ENCODE results near the gene SLC22A16. TPM values are rescaled to one million over a fixed set of nuclear protein-coding genes. Genes with fewer than 3 reads are reported as not detected.
A peak's percentile ranks its signal among the peaks of the same experiment; 100 is the strongest.
"Not testable (repeated sequence)": the region's sequence is repeated elsewhere in the genome, so short reads cannot be mapped to it uniquely, and the experiment has no call there.

The SLC22A16 gene
- total RNA-seq, 1 experiment from 2014 or later: not detected

DNA sequence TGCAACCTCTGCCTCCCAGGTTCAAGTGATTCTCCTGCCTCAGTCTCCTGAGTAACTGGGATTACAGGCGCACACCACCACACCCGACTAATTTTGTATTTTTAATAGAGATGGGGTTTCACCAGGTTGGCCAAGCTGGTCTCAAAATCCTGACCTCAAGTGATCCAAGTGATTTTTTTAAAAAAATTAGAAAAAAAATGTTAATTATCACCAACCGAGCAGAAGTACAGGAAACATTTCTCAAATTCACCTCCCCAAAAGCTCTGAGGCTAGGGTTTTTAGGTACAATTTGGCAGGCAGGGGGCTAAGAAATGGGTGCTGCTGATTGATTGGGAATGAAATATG lies 14.9 kb upstream of the SLC22A16 start:
- DNase-seq (ENCODE audit: low spot score): no peak

DNA sequence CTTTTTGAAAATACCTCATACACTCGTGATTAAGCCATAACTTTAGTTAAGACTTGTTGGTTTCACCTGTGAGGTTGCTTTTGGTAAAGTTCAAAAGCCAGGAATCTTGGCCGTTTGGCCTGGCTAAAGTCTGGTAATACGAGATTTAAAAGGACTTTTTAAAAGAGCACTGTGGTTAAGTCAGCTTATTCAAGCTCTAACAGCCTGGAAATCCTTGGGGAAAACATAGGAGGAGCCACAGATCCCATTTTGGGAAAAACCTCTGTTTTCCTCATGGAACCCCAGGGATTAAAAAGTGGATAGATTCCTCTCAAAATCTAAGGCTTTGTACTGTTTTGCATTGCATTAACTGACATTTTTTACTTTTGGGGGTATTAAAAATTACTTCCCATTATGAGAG lies 13.7 kb upstream of the SLC22A16 start:
- no peak for DNase-seq (ENCODE audit: low spot score)

DNA sequence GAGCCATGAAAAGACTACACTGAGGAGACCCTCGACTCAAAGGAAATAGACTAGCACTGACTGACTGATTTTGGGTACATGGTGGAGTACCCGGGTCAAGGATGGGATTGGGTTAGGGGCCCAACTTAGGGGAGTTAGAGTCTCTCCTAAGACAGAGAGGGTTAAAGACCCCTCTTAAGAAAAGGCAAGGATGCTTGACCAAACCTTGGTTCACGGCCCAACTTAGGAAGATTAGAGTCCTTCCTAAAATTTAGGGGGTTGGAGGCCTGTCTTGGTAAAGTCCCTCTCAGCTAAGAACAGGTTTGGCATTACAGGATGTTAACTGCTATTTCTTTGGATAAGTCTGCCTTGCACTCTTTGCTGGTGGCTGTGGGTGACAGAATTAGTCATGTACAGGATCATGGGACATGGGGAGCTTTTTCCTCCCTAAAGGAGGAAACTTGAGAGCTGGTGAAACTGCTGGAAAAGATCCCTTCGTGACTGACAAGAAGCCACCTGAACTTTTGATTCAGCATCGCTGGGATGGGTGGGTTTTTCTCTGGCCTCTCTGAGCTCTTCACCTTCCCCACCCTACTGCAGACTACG lies 12.3 kb upstream of the SLC22A16 start:
- no peak for DNase-seq (ENCODE audit: low spot score)

DNA sequence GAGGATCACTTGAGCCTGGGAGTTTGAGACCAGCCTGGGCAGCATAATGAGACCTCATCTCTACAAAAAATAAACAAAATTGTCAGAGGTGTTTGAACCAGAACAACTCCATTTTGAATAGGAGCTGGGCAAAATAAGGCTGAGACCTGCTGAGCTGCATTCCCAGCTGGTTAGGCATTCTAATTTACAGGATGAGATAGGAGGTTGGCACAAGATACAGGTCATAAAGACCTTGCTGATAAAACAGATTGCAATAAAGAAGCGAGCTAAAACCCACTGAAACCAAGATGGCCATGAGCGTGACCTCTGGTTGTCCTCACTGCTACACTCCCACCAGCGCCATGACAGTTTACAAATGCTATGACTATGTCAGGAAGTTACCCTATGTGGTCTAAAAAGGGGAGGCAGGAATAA lies 11.6 kb upstream of the SLC22A16 start:
- not testable (repeated sequence) for DNase-seq (ENCODE audit: low spot score)

DNA sequence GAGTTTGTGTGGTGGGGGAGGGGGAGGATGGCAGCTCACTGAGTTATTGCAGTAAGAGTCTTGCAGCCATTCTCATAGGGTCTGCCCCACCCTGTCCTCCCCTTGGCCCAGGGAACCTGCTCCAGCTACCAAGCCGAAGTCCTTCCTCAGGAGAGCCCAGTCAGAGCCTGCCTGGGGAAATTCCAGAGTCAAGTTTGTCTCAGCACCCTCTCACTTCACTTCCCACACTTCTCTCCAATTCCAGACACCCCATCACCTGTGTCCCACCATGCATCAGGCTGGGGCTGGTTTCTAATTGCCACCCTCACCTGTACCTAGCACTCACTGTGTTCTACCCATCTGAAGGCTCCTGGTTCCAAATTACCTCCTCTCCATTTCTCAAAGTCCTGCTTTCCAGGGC lies 10.3 kb upstream of the SLC22A16 start:
- DNase-seq (ENCODE audit: low spot score): no peak

DNA sequence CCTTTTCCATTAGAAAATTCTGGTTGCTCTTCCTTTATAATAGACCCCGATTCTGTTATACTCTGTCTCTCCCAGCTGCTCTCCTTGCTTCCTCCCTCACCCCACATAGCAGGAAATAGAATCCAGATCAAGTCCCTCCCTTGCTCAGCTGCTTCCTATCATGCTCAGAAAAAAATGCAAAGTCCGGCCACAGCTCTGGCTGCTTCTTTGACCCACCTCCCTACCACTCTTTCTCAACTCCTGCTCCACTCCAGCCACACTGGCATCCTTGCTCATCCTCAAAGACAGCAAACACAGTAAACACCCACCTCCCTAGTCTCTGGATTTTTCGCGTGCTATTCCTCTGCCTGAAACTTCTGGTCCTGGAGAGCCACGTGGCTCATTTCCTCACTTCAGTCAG lies 9.1 kb upstream of the SLC22A16 start:
- no peak for DNase-seq (ENCODE audit: low spot score)

DNA sequence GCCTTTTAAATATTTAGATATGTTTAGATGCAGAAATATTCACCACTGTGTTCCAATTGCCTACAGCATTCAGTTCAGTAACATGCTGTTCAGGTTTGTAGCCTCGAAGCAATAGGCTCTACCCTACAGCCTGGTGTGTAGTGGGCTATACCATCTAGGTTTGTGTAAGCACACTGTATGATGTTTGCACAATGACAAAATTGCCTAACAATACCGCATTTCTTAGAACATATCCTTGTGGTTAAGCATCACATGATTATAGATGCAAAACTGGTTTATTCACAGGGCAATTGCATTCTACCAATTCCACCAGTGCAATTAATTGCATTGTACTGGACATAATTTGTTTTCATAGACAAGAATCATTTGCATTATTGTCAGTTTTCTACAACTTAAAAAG lies 7.9 kb upstream of the SLC22A16 start:
- no peak for DNase-seq (ENCODE audit: low spot score)

DNA sequence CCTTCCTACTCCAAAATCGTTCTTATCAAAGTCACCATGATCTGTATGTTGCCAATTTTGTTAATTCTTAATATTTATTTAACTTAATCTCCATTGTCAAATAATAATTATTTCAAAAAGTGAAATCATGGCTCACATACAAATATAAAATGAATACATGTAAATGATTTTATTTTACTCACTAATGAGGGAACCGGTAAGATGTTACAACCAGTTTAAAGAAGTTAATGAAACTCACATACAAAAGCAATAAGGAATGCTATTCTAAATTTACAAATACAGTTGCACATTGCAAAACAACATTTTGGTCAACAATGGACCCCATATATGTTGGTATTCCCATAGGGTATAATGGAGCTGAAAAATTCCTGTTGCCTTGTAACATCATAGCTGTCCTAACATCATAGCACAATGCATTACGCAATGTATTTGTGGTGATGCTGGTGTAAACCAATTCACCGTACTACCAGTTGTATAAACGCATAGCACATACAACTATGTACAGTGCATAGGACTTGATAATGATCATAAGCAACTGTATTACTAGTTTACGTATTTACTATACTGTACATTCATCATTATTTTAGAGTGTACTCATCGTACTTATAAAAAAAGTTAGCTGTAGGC lies 6.5 kb upstream of the SLC22A16 start:
- no peak for DNase-seq (ENCODE audit: low spot score)

DNA sequence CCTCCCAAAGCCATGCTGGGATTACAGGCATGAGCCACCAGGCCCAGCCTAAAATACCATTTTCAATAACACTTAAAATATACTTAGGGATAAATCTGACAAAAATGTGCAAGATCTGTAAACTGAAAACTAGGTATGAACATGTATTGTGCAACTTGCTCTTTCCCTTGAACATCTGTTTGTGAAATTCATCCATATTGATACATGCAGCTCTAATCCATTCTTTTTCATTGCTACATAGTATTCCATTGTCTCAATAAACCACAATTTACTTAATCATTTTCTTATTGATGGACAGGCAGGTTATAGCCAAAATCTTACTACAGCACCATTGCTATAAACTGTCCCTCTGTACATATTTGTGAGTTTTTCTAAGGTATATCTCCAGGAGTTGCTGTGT lies 4.7 kb upstream of the SLC22A16 start:
- no peak for DNase-seq (ENCODE audit: low spot score)

DNA sequence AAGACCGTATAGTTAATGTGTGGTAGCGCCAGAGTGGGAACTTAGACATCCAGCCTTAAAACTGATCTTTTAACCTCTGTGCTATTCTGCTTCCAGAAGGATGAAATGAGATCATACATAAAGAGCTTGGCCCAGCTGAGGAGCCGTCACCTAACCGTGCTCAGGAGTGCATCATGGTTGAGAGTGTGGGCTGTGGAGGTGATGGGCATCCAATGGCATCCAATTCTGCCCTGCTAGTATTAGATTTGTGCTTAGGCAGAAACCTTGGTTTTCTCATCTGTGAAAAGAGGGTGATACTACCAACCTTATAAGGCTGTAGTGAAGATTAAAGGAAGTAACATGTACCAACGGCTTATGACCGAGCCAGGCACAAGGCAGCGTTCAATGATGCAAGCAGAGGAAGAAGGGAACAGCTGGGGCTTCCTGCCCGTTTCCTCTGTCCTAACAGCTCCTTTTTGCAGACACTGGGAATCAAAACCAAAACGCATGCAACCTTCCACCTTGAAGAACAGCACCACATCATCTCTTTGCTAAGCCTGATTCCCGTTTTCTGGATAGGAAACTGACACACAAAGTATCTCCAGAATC lies 1.3 kb downstream of the SLC22A16 start:
- DNase-seq (ENCODE audit: low spot score): no peak

DNA sequence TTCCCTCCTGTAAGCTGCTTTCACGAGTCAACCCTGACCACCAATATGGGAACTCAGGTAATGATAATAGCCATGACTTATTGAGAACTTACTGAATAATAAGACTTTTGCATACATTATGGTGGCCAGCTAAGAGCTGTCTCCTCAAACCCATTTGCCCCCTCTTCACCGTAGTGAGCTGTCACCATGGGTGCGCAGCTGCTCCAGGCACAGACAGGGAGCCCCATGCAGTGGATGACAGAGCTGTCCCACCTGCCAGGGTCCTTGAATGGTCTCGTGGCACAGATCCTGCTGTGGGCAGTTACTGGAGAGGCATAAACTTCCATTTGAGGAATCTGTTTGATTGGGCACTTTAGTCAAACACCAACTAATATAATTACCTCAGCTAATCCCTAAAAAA lies 1.9 kb downstream of the SLC22A16 start:
- no peak for DNase-seq (ENCODE audit: low spot score)

DNA sequence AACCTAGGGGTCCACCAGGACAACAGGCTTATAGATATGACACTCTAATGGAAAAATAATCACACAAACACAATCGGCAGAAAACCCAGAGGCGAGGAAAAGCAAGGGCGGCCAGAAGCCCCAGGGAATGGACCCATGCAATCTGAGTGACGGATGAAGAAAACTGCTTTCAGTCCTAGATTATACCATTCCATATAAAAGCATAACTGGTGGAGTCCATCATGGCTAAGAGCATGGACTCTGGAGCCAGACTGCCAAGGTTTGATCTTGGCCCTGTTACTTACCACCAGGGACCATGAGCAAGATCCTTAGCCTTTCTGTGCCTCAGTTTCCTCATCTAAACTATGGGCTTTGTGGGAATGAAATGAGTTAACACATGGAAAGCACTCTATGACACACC lies 3.7 kb downstream of the SLC22A16 start:
- DNase-seq (ENCODE audit: low spot score): no peak

DNA sequence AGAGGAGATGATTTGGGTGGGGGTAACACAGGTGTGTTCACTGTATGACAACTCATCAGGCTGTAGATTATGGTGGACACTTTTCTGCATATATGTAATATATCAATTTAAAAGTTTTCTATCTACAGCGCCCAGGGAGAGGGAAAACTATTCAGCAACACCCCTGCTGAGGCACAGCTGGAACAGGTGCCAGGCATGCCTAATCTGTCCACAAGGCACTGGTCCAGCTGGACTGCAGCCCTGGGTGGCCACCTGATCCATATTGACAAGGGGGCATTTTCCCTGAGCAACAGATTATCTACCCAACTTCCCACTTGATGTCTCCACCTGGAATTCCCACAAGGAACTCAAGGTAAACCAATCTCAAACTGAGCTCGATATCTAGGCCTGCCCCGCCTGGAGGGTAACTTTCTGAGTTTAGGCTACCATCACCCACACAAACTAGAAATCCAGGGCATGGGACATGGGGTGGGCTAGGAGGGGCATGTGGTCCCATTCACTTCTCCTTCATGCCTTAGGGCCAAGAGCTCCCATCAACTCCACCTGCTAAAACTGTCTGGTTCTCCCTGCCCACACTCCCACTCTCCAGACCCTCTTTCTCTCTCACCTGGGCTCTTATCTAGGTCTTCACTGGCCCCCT lies 4.6 kb downstream of the SLC22A16 start:
- DNase-seq (ENCODE audit: low spot score): no peak

DNA sequence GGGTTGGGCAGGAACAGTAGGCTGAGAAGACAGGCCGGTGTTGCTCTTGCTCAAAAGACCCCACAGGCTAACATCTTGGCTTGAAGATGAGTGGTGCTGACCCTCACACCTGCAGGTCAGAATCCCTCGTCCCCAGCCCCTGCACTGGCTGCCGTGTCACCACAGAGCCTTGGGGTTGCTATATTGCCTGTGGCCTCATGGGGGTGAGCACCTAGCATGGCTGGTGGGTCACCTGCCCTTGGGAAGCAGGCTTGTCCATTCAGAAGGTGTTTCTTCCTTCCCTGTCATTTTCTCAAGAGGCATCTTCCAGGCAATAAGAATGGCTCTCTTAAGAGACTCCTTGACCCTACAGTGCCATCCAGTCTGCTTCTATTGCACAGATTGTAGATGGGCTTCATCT lies 7.7 kb downstream of the SLC22A16 start:
- no peak for DNase-seq (ENCODE audit: low spot score)

DNA sequence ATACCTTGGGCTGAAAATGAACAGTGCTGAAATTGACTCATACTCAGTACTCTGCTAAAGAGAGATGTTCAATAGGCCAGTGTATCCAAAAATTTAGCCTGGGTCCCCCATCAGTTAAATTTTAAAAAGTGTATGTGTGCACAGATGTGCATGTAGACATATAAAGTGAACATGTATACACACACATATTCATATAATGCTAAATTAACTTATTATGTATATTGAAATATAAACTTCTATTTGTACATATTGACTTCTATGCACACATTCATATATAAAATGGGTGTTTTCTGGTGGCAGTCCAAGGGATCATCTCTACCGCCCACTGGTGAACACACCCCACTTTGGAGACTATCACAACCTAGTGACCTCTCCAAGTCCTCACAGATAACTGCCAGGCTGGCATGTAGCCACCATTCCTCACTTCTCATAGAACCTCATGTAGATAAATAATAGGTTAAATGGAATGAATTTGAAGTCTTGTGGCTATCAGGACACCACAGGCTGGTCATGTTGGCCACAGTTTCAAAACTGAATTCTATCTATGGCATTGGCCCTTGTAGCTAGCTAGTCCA lies 8.8 kb downstream of the SLC22A16 start:
- no peak for DNase-seq (ENCODE audit: low spot score)

DNA sequence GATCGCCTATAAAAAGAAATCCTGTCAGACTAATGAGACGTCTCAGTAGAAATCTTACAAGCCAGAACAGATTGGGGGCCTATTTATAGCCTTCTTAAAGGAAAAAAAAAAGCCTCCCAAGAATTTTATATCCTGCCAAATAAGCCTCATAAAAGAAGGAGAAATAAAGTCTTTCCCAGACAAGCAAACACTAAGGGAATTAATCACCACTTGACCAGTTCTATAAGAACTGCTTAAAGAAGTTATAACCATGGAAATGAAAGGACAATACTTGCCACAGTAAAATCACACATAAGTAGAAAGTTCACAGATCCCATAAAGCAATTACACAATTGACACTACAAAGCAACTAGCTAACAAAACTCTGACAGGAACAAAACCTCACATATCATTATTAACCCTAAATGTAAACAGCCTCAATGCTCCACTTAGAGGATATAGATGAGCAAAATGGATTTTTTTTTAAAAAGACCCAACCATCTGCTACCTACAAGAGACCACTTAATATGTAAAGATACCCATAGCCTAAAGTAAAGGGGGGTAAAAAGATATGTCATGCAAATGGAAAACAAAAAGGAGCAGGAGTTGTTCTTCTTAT lies 13.4 kb downstream of the SLC22A16 start:
- DNase-seq (ENCODE audit: low spot score): no peak

DNA sequence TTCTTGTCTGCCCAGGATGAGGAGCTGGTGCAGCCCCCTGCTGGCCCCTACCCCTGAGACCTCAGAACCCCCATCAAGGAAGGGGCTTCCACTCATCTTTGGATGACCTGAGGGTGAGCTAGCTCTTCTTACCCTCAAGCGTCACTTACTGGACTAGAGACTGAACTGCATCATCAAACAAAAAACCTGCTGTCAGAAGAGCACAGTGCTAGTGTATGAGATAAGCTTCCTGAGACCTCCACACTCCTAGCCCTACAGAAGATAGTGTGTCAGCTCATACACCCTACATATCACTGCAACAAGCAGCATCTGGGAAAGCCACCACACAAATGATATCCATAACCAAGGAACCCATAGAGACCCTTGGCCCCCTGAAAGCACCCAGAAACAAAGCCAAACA lies 15.0 kb downstream of the SLC22A16 start:
- no peak for DNase-seq (ENCODE audit: low spot score)

DNA sequence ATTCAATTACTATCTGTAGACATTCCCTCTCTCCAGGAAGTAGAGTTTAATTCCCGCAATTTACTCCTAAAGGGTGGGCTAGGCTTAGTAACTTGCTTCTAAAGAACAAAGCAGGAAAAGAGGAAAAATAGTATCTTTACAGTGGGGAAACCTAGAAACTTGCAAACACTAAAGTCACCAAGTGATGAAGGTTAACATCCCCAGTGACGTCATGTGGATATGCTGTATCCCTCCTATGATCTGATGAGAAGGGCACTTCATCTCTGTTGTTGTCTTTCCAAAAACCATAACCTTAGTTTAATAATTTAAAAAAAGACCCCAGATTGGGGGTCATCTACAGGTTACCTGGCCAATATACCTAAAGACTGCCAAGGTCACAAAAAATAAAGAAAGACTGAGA lies 17.3 kb downstream of the SLC22A16 start:
- no peak for DNase-seq (ENCODE audit: low spot score)

DNA sequence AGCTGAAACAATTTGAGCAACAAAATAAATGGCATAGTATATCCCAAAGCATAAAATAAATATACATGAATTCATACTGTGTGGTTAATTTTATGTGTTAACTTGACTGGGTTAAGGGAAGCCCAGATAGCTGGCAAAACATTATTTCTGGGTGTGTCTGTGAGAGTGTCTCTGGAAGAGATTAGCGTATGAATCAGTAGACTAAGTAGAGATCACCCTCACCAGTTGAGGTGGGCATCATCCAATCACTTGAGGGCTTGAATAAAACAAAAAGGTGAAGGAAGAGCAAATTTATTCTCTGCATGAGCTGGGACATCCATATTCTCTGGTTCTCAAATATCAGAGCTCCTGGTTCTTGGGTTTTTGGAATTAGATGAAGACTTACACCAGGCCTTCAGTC lies 17.9 kb downstream of the SLC22A16 start:
- DNase-seq (ENCODE audit: low spot score): no peak

DNA sequence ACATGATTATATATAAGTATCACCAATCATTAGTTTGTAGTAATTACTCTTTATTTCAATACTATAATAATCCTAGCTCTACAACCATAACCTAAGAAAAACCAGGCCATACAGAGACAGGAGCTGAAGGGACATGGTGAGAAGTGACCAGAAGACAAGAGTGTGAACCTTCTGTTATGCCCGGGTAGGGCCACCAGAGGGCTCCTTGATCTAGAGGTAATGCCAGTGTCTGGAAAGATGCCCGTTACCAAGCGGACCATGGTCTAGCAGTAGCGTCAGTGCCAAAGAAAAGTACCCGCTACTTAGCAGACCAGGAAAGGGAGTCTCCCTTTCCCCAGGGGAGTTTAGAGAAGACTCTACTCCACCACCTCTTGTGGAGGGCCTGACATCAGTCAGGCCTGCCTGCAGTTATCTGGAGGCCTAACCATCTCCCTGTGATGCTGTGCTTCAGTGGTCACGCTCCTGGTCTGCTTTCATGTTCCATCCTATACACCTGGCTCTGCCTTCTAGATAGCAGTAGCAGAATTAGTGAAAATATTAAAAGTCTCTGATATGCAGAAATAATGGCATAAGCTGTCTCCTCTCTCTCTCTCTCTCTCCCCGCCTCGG lies 18.7 kb downstream of the SLC22A16 start:
- DNase-seq (ENCODE audit: low spot score): peak; percentile 46

DNA sequence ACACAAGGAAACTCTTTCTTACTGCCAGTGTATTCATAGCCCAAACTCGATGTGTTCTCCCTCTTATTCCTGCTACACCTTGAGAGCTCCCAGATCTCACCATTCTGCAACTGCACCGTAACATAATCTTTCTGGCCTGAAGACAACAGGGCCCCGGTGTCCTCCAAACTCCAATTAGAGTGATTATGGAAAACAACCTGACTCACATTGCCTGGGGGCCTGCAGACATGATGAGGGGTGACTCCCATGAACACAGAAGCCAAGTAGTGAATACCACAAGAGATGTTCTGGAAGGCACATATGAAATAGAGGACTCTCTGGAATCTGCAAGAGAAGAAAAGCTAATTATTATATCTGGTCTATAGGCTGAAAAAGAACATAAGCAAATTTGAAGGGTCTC lies 19.7 kb downstream of the SLC22A16 start:
- DNase-seq (ENCODE audit: low spot score): no peak

DNA sequence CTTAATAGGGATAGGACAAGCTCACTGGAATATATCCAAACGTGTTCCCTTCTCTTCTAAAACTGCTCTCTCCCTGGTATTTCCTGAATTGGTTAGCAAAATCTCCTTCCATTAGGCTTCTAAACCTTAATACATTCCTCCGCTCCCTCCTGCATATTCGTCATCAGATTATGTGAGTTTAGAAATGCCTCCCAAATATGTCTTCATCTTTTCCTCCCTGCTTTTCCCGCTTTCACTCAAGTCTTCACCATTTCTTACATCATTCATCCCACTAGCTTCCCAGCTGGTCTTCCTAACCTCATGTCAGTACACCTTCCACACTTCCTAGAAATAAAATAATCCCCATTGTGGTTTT lies 26.9 kb downstream of the SLC22A16 start:
- no peak for DNase-seq (ENCODE audit: low spot score)

Data from A172 (cell line).